GM21786 (cell line): ENCODE results near the gene NHSL1.

ENCODE experiments used
- ATAC-seq: cut with Tn5 transposase; IDR thresholded peaks from one replicate; pipeline ENCODE4 v1.9.1; 2021; ENCODE audit not compliant: unreplicated experiment

NHSL1 gene

GRCh38 chr6:138498629-138499302 is 528 bp downstream of the NHSL1 start:
- no peak for ATAC-seq

- ATAC-seq = no peak
These were observed 2.0 kb downstream of the NHSL1 start for GRCh38 chr6:138497286-138497685.

GRCh38 chr6:138494312-138494711 is 5.0 kb downstream of the NHSL1 start:
- ATAC-seq = no peak

- ATAC-seq = no peak
These were observed 5.9 kb downstream of the NHSL1 start for GRCh38 chr6:138493413-138493812.

GRCh38 chr6:138492871-138493270 is 6.4 kb downstream of the NHSL1 start:
- no peak for ATAC-seq

GRCh38 chr6:138492113-138492512 is 7.2 kb downstream of the NHSL1 start:
- ATAC-seq = no peak

- no peak for ATAC-seq
These were observed 8.3 kb downstream of the NHSL1 start for GRCh38 chr6:138491017-138491416.

GRCh38 chr6:138489846-138490245 is 9.4 kb downstream of the NHSL1 start:
- no peak for ATAC-seq

- ATAC-seq = no peak
These were observed 12.1 kb downstream of the NHSL1 start for GRCh38 chr6:138487102-138487604.

- ATAC-seq = no peak
These were observed 12.8 kb downstream of the NHSL1 start for GRCh38 chr6:138486249-138487101.

GRCh38 chr6:138485586-138486248 is 13.6 kb downstream of the NHSL1 start:
- no peak for ATAC-seq

- no peak for ATAC-seq
These were observed 14.2 kb downstream of the NHSL1 start for GRCh38 chr6:138485005-138485545.

- ATAC-seq = no peak
These were observed 15.1 kb downstream of the NHSL1 start for GRCh38 chr6:138484018-138484731.

- ATAC-seq = no peak
These were observed 16.5 kb downstream of the NHSL1 start for GRCh38 chr6:138482816-138483215.

- no peak for ATAC-seq
These were observed 18.9 kb downstream of the NHSL1 start for GRCh38 chr6:138480279-138480949.

GRCh38 chr6:138477913-138478539 is 21.3 kb downstream of the NHSL1 start:
- no peak for ATAC-seq

GRCh38 chr6:138476116-138476515 is 23.2 kb downstream of the NHSL1 start:
- no peak for ATAC-seq

GRCh38 chr6:138473144-138473543 is 26.1 kb downstream of the NHSL1 start:
- no peak for ATAC-seq

- ATAC-seq = no peak
These were observed 30.8 kb downstream of the NHSL1 start for GRCh38 chr6:138468320-138469015.
